GM12891 (cell line): ENCODE results near the gene TIFAB.

ENCODE experiments used
- POLR2A ChIP-seq: IDR thresholded peaks from 2 replicates; pipeline ENCODE4 v1.6.1; 2011; ENCODE audit warnings: low read depth, low read length, control low read depth
- POLR2AphosphoS5 ChIP-seq: IDR thresholded peaks from 2 replicates; pipeline ENCODE4 v1.6.1; 2011; ENCODE audit warnings: low read depth, low read length, control low read depth
- SPI1 ChIP-seq: IDR thresholded peaks from 2 replicates; pipeline ENCODE4 v1.6.1; 2011; ENCODE audit warnings: low read depth, low read length, control low read depth

DNA sequence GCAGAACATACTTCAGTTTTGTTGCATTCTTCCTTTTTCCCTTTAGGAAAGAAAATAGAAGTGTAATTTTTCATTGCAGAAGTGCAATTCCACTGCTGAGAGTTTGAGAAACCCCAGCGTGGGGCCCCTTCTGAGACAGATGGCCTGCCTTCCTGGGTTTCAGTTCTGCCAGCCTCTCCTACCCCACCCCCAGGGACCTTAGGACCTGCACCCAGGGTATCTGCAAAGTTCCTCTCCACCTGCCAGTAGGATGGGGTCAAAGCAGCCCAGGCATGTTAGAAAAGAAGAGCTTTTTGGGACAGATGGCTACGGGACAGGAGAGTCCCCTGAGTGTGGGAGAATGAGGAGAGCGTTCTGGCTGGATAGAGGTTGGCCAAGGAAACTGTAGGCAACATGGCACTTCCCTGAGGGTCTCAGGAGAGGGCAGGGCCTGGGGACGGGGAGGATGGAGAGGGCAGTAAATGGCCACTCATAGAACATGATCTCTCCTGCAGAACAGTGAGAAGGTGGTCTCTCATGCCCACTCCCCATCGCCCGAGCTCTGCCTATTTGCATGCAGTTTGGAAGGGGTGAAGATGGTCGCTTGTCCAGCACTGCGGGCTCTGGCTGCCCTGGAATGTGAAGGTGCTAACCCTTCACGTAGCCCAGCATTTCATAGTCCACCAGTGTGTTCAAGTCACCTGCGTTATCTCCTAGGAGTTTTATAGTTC, at the start of gene TIFAB:
- TF ChIP-seq SPI1: no peak
- TF ChIP-seq POLR2A: no peak
- no peak for TF ChIP-seq POLR2AphosphoS5
